ENCODE measurements around the gene SMIM20. TPM values are rescaled to one million over a fixed set of nuclear protein-coding genes. Genes with fewer than 3 reads are reported as not detected.
"Not testable (repeated sequence)": the region's sequence is repeated elsewhere in the genome, so short reads cannot be mapped to it uniquely, and the experiment has no call there.

The SMIM20 gene
- total RNA-seq: 10 to 100 TPM; 26.5 to 44.2 (median 34.8) TPM

DNA sequence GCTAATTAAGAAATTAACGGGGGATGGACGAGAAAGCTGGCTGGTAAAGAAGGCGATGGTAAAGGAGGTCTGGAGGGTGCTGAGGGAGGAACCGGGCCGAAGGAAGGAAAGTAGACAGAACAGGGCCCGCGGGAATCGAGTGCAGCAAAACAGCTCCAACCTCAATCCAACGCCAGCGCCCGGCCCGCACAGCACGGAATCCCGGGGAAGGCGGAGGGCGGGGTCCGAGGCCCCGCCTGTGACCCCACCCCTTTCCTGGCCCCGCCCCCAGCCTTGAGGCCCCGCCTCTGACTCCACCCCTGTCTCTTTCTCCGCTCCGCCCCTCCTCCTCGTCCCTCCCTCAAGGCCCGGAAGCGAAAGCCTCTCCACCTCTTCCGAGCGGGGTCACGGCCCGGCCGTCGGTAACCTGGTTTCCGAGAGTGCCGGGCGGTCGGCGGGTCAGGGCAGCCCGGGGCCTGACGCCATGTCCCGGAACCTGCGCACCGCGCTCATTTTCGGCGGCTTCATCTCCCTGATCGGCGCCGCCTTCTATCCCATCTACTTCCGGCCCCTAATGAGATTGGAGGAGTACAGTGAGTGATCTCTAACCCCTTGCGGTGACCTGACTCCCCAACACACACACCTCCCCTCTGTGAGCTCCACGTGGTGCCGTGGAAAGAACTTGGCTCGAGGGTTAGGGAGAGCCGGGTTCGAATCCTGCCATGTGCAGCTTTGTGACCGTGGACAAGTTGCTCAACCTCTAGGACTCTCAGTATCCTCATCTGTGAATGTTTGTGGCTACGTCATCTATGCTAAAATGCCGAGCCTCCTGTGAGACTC, at the start of gene SMIM20:
Gene SMIM20, plus strand, starts transcription at position 370 of the 819 bp plus-strand sequence. Its CDS starts 94 bp downstream, at position 464.
- Histone ChIP-seq H3K36me3 (no peaks in the 10 kb centered on the region), H3K4me1 (peaks cover 0 to 25% (median 4%) of the 10 kb centered on the region in 3 donors), H3K27ac (peak within 1 kb of the TSS; percentile 85 to 92 (median 89)), H3K4me3 (peak within 1 kb of the TSS; percentile 75 to 81), H3K27me3 (no peaks in the 10 kb centered on the region), H3K9me3 (no peaks in the 10 kb centered on the region)
- WGBS, 2 donors (ENCODE audit: low coverage in 1 of 2): 2 to 3% methylated on average over 15 to 25 of the region's 57 CpGs
- peak; percentile 97 for ATAC-seq
- TF ChIP-seq POLR2AphosphoS5 (IDR thresholded peaks at IDR 0.05) (peak; percentile 86), EP300 (IDR thresholded peaks at IDR 0.05) (no peak), POLR2A (IDR thresholded peaks at IDR 0.05) (peak; percentile 44 to 53)

DNA sequence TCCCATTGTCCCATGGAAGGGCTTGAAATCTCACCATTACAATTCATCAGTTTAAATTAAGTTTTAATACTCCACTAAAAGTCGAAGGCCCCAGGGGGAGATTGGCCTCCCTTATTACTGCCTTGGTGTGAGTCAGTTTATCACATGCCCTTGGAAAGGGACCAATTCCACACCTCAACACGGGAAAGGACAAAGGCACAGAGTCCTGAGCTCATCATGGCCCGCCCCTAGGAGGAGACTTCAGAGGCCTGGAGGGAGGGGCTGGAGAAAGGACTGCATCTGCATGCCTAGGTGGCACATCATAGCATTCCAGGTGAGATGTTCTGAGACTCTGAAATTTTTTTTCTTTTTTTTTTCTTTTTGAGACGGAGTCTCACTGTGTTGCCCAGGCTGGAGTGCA, 48.4 kb upstream of the SMIM20 start:
- ATAC-seq: no peak
- TF ChIP-seq POLR2AphosphoS5 (IDR thresholded peaks at IDR 0.05): no peak
- Histone ChIP-seq H3K4me3 (no peak overlapping the region), H3K4me1 (peaks cover 0 to 26% (median 0%) of the 10 kb centered on the region in 3 donors), H3K27me3 (peaks cover 20% of the 10 kb centered on the region), H3K36me3 (no peaks in the 10 kb centered on the region), H3K27ac (no peak overlapping the region), H3K9me3 (no peaks in the 10 kb centered on the region)
- WGBS, 2 donors (ENCODE audit: low coverage in 1 of 2): 56 to 80% methylated on average over 1 to 3 of the region's 4 CpGs

DNA sequence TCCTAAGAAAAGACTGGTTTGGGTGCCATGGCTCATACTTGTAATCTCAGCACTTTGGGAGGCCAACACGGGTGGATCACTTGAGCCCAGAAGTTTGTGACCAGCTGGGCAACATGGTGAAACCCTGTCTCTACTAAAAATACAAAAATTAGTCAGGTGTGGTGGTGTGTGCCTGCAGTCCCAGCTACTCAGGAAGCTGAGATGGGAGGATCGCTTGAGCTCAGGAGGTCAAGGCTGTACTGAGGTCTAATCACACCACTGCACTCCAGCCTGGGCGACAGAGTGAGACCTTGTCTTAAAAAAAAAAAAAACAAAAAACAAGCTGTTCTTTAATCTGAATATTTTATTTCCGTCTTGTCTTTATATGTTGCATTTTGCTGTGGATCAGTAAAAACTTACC, 47.6 kb upstream of the SMIM20 start:
- not testable (repeated sequence) for H3K9me3 ChIP-seq, ATAC-seq, H3K4me3 ChIP-seq, H3K36me3 ChIP-seq, H3K27ac ChIP-seq
- Histone ChIP-seq H3K27me3 (peaks cover 12% of the 10 kb centered on the region), H3K4me1 (peaks cover 0 to 20% (median 0%) of the 10 kb centered on the region in 3 donors)
- WGBS, 2 donors (ENCODE audit: low coverage in 1 of 2): 90 to 95% methylated on average over 3 of the region's 4 CpGs

DNA sequence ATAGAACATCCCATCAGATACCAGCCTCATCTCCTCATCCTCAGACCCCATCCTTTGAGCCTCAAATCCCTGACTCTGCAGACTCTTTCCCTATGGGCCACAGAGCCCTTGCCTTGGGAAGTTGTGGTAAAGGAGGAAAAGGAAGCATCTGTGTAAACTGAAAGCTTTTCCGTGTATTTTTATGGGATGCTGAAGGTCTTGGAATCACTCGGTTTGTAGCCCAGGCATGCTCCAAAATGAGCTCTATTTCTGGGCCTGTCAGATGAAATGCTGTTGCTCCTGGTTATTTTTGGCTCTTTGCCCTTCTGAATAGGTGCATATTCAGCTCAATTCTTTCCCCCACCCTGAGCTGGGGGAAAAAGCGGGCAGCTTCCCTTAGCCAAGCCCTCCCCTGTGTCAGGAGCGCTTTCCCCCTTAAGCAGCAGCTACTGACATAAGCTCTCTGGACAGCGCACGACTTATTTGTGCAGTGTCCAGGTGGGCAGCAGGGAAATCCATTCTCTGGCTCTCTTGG, 46.2 kb upstream of the SMIM20 start:
- Histone ChIP-seq H3K36me3 (no peaks in the 10 kb centered on the region), H3K27ac (no peak overlapping the region), H3K4me1 (peaks cover 0 to 8% (median 0%) of the 10 kb centered on the region in 3 donors), H3K9me3 (no peaks in the 10 kb centered on the region), H3K27me3 (no peaks in the 10 kb centered on the region), H3K4me3 (no peak overlapping the region)
- 52 to 53% methylated on average over 2 to 6 of the region's 6 CpGs for WGBS, 2 donors (ENCODE audit: low coverage in 1 of 2)
- TF ChIP-seq POLR2A (IDR thresholded peaks at IDR 0.05): no peak
- no peak for TF ChIP-seq EP300 (IDR thresholded peaks at IDR 0.05)
- TF ChIP-seq, protein P1, sequence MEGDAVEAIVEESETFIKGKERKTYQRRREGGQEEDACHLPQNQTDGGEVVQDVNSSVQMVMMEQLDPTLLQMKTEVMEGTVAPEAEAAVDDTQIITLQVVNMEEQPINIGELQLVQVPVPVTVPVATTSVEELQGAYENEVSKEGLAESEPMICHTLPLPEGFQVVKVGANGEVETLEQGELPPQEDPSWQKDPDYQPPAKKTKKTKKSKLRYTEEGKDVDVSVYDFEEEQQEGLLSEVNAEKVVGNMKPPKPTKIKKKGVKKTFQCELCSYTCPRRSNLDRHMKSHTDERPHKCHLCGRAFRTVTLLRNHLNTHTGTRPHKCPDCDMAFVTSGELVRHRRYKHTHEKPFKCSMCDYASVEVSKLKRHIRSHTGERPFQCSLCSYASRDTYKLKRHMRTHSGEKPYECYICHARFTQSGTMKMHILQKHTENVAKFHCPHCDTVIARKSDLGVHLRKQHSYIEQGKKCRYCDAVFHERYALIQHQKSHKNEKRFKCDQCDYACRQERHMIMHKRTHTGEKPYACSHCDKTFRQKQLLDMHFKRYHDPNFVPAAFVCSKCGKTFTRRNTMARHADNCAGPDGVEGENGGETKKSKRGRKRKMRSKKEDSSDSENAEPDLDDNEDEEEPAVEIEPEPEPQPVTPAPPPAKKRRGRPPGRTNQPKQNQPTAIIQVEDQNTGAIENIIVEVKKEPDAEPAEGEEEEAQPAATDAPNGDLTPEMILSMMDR (IDR thresholded peaks at IDR 0.05): no peak
- TF ChIP-seq POLR2AphosphoS5 (IDR thresholded peaks at IDR 0.05): no peak
- ATAC-seq: no peak

DNA sequence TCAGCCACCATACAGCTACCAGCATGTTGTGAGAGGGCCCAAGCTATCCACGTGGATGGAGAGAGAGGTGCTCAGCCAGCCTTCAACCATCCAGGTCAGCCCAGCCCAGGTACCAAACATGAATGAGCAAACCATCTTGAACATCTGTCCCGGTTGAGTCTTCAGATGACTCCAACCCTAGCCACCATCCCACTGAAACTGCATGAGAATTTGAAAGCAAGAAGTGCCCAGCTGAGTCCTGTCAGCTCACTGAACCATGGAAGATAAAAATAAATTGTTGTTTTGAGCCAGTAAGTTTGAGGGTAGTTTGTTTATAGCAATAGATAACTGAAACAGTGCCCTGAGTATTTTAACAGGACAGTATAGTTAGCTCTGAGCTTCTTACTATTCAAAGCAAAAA, 43.9 kb upstream of the SMIM20 start:
- H3K4me1 ChIP-seq: no peaks in the 10 kb centered on the region
- WGBS, 2 donors (ENCODE audit: low coverage in 1 of 2): 100% methylated on average over 1 of the region's 2 CpGs; no CpG with 5 or more reads in 1 of the 2 donors
- TF ChIP-seq POLR2A (IDR thresholded peaks at IDR 0.05): no peak
- TF ChIP-seq, protein P1 (IDR thresholded peaks at IDR 0.05): no peak
- TF ChIP-seq POLR2AphosphoS5 (IDR thresholded peaks at IDR 0.05): no peak
- no peak for TF ChIP-seq EP300 (IDR thresholded peaks at IDR 0.05)
- no peak overlapping the region for H3K27ac ChIP-seq
- no peaks in the 10 kb centered on the region for H3K9me3 ChIP-seq
- no peak for ATAC-seq
- no peaks in the 10 kb centered on the region for H3K36me3 ChIP-seq
- no peaks in the 10 kb centered on the region for H3K27me3 ChIP-seq
- no peak overlapping the region for H3K4me3 ChIP-seq

DNA sequence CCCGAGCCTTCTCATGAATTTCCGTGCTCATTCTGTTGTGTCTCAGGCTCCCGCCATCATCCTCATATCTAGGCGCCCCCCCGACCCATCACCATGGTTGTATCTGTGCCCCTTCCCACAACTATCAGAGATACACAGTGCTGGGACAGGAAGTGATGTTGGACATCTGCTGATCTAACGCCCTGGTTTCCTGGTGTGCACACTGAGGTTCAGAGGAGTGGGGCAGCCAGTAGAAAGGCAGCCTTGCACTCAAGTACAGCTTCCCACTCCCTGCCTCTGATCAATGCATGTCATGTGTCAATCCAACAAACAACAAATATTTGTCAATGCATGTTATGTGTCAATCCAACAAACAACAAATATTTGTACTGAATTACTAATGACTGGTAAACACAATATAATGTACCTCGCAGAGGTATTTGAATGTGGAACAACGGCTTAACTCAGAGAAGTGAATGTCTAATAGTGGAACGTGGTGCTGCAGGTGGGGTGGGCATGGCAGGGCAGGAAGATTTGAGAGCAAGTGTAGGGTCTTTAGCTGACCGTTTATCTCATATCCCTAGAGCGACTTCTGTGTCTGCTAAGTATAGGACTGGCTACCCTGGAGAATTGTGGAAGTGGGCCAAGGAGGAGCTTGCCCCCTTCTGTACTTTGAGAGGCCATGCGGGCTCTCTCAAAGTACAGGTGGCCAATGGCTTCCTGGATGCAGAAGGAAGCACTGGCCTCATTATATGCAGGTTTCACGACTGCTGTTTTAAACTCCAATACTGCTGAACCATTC, 41.0 kb upstream of the SMIM20 start:
- no peaks in the 10 kb centered on the region for H3K27me3 ChIP-seq
- no peaks in the 10 kb centered on the region for H3K4me1 ChIP-seq
- no peaks in the 10 kb centered on the region for H3K36me3 ChIP-seq
- ATAC-seq: no peak
- no peak overlapping the region for H3K4me3 ChIP-seq
- H3K27ac ChIP-seq: no peak overlapping the region
- 84 to 94% methylated on average over 11 of the region's 13 CpGs for WGBS, 2 donors (ENCODE audit: low coverage in 1 of 2)
- TF ChIP-seq EP300 (IDR thresholded peaks at IDR 0.05): no peak
- TF ChIP-seq, protein P1 (IDR thresholded peaks at IDR 0.05): no peak
- H3K9me3 ChIP-seq: no peaks in the 10 kb centered on the region

Measured in gastroesophageal sphincter (tissue), 4 donors.